ENCODE data around the gene ADSS1.
"Not testable (repeated sequence)": the region's sequence is repeated elsewhere in the genome, so short reads cannot be mapped to it uniquely, and the experiment has no call there.

The ADSS1 gene

GRCh38 chr14:104718147-104718546 is 5.9 kb upstream of the ADSS1 start:
- no peak for DNase-seq

- DNase-seq, result no peak
Measured at GRCh38 chr14:104718871-104719270, 5.2 kb upstream of the ADSS1 start.

- DNase-seq, result no peak
Measured at GRCh38 chr14:104719343-104719742, 4.7 kb upstream of the ADSS1 start.

GRCh38 chr14:104721505-104722431 is 2.3 kb upstream of the ADSS1 start:
- DNase-seq, result no peak

GRCh38 chr14:104722938-104723650 is 935 bp upstream of the ADSS1 start:
- DNase-seq, result no peak

GRCh38 chr14:104724407-104724980 is 465 bp downstream of the ADSS1 start:
- peak; percentile 29 for DNase-seq

- no peak for DNase-seq
Measured at GRCh38 chr14:104724981-104725771, 1.1 kb downstream of the ADSS1 start.

GRCh38 chr14:104725772-104726548 is 1.9 kb downstream of the ADSS1 start:
- no peak for DNase-seq

GRCh38 chr14:104726600-104727451 is 2.8 kb downstream of the ADSS1 start:
- DNase-seq, result no peak

GRCh38 chr14:104728631-104729030 is 4.6 kb downstream of the ADSS1 start:
- DNase-seq, result no peak

GRCh38 chr14:104729176-104729834 is 5.3 kb downstream of the ADSS1 start:
- not testable (repeated sequence) for DNase-seq

GRCh38 chr14:104729835-104730181 is 5.8 kb downstream of the ADSS1 start:
- DNase-seq, result no peak

GRCh38 chr14:104730487-104730886 is 6.5 kb downstream of the ADSS1 start:
- DNase-seq, result no peak

GRCh38 chr14:104731320-104732294 is 7.6 kb downstream of the ADSS1 start:
- DNase-seq, result peak; percentile 26

GRCh38 chr14:104732355-104732804 is 8.4 kb downstream of the ADSS1 start:
- no peak for DNase-seq

GRCh38 chr14:104732931-104733681 is 9.1 kb downstream of the ADSS1 start:
- no peak for DNase-seq

- DNase-seq, result no peak
Measured at GRCh38 chr14:104734051-104734587, 10.1 kb downstream of the ADSS1 start.

- DNase-seq, result no peak
Measured at GRCh38 chr14:104734601-104734990, 10.6 kb downstream of the ADSS1 start.
